Neural crest cell (in vitro differentiated cells): ENCODE data around the gene RNF212. TPM values are rescaled to one million over a fixed set of nuclear protein-coding genes. Genes with fewer than 3 reads are reported as not detected.

Experiments used
- DNase-seq: peaks from one replicate; pipeline ENCODE4 v3.0.0; 2021; ENCODE audit warnings: low read depth, mixed read lengths, low spot score
- H3K27ac Mint-ChIP-seq: one replicate; pipeline ENCODE4 v1.8.0; 2021; ENCODE audit warnings: mild to moderate bottlenecking, mixed read lengths; ENCODE audit not compliant: unreplicated experiment
- H3K27me3 Mint-ChIP-seq: 2 replicates; pipeline ENCODE4 v1.8.0; 2021; ENCODE audit warnings: low read depth, mild to moderate bottlenecking, mixed read lengths
- H3K36me3 Mint-ChIP-seq: 2 replicates; pipeline ENCODE4 v1.8.0; 2021; ENCODE audit warnings: low read depth, mild to moderate bottlenecking, mixed read lengths
- H3K4me1 Mint-ChIP-seq: 2 replicates; pipeline ENCODE4 v1.8.0; 2021; ENCODE audit warnings: mixed read lengths
- H3K4me3 Mint-ChIP-seq: one replicate; pipeline ENCODE4 v1.8.0; 2021; ENCODE audit warnings: mild to moderate bottlenecking, mixed read lengths
- H3K9me3 Mint-ChIP-seq: 2 replicates; pipeline ENCODE4 v1.8.0; 2021; ENCODE audit warnings: mixed read lengths
- total RNA-seq: library from RNA; stranded (reverse); gene quantifications from 2 replicates; pipeline ENCODE4 v1.2.1, GENCODE V29; 2021
- TF ChIP-seq, protein P1 (sequence below): fragments of 200-600 bp; sonication (generic); conservative IDR thresholded peaks from 2 replicates; pipeline ENCODE4 v1.5.0; 2021; ENCODE audit warnings: antibody characterized with exemption, mild to moderate bottlenecking

The RNF212 gene
- total RNA-seq, 1 donor from 2014 or later: 2.7 TPM

DNA sequence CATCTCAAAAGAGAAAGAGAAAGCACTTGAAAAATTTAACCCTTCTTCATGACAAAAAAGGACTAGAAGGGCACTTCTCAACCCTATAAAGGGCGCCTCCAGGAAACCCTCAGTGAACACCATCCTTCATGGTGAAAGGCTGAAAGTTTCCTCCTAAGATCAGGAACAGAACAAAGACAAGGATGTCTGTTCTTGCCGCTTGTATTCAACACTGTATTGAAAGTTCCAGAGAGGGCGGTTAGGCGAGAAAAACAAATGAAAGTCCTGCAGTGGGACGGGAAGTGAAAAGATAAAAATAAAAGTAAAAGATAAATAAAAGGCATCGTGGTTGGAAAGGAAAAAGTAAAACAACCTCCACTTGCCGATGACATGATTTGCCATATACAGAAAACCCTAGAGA is 50.9 kb downstream of the RNF212 start:
- Mint-ChIP-seq H3K27me3 (peaks cover 14% of the 10 kb centered on the region), H3K36me3 (no peaks in the 10 kb centered on the region), H3K27ac (no peak overlapping the region)

DNA sequence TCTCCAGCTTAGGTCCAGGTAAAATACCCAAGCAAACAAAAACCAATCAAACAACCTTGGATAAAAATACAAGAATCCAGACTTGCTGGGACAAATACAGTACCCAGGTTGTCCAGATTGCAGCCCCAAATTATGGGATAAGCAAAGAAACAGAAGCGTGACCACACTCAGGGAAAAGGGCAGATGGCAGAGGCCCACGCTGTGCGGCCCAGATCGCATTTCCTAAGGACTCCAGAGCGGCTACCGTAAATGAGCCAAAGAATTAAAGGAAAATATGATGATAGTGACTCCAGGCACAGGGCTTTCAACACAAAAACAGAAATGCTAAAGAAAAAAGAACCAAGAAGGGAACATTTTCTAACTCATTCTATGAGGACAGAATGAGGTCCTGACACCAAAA is 51.6 kb downstream of the RNF212 start:
- peaks cover 16% of the 10 kb centered on the region for H3K27me3 Mint-ChIP-seq
- no peak overlapping the region for H3K4me3 Mint-ChIP-seq
- DNase-seq: no peak
- H3K36me3 Mint-ChIP-seq: no peaks in the 10 kb centered on the region
- peaks cover 23% of the 10 kb centered on the region for H3K4me1 Mint-ChIP-seq
- TF ChIP-seq, protein P1, sequence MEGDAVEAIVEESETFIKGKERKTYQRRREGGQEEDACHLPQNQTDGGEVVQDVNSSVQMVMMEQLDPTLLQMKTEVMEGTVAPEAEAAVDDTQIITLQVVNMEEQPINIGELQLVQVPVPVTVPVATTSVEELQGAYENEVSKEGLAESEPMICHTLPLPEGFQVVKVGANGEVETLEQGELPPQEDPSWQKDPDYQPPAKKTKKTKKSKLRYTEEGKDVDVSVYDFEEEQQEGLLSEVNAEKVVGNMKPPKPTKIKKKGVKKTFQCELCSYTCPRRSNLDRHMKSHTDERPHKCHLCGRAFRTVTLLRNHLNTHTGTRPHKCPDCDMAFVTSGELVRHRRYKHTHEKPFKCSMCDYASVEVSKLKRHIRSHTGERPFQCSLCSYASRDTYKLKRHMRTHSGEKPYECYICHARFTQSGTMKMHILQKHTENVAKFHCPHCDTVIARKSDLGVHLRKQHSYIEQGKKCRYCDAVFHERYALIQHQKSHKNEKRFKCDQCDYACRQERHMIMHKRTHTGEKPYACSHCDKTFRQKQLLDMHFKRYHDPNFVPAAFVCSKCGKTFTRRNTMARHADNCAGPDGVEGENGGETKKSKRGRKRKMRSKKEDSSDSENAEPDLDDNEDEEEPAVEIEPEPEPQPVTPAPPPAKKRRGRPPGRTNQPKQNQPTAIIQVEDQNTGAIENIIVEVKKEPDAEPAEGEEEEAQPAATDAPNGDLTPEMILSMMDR: no peak
- no peak overlapping the region for H3K27ac Mint-ChIP-seq
- no peaks in the 10 kb centered on the region for H3K9me3 Mint-ChIP-seq

More for the DNA sequence above, 50.9 kb downstream of the RNF212 start:
- Mint-ChIP-seq H3K4me3 (no peak overlapping the region), H3K4me1 (peaks cover 23% of the 10 kb centered on the region), H3K9me3 (no peaks in the 10 kb centered on the region)
- no peak for DNase-seq
- TF ChIP-seq, protein P1: no peak

DNA sequence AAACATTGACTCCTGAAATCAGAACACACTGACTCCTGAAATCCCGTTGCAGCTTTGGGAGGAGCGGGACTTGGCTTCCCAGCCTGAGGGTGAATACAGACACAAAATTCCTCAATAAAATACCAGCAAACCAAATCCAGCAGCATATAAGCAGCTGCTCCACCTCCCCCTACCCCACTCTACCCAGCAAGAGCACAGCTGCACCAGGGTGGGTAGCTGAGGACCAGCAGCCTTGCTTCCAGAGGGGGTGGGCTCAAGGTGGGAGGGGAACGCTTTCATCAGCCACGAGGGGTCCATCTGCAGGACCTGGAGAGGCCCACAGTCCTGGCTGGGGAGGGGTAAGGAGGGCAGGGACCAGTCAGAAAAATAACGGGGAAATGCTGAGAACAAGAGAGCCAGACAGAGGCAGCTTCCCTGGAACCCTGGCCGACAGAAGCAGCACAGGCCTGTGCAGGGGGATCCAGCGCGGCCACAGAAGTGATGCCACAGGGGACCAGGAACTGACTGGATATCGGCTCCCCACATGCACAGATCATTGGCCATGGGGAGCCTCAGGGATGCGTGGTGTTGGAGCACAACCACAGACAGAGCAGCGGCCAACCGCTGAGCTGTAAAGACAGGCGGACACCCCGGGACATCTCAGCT is 52.2 kb downstream of the RNF212 start:
- peaks cover 22% of the 10 kb centered on the region for H3K27me3 Mint-ChIP-seq
- H3K9me3 Mint-ChIP-seq: no peaks in the 10 kb centered on the region
- TF ChIP-seq, protein P1: no peak
- no peak overlapping the region for H3K4me3 Mint-ChIP-seq
- DNase-seq: no peak
- H3K4me1 Mint-ChIP-seq: peaks cover 25% of the 10 kb centered on the region
- no peaks in the 10 kb centered on the region for H3K36me3 Mint-ChIP-seq
- no peak overlapping the region for H3K27ac Mint-ChIP-seq

DNA sequence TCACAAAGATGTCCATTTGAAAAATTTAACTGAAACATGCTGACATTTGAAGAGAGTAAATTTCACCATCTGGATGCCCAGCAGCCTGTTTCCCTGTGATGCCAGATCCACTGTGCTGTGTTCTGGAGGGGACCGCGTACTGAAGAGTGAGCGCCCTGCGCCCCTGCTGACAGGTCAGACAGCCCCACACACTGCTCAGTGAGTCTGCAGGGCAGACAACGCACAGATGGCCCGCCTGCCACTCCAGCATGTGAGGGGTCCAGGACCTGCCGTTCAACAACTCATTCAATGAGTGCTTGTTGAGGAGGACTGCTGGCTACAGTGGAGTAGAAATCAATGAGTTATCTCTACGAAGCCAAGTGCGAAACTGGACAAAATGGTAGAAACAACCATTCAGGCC is 52.7 kb downstream of the RNF212 start:
- Mint-ChIP-seq H3K27ac (no peak overlapping the region), H3K36me3 (no peaks in the 10 kb centered on the region), H3K4me1 (peaks cover 28% of the 10 kb centered on the region), H3K27me3 (peaks cover 28% of the 10 kb centered on the region), H3K4me3 (no peak overlapping the region), H3K9me3 (no peaks in the 10 kb centered on the region)
- DNase-seq: no peak
- TF ChIP-seq, protein P1: no peak

DNA sequence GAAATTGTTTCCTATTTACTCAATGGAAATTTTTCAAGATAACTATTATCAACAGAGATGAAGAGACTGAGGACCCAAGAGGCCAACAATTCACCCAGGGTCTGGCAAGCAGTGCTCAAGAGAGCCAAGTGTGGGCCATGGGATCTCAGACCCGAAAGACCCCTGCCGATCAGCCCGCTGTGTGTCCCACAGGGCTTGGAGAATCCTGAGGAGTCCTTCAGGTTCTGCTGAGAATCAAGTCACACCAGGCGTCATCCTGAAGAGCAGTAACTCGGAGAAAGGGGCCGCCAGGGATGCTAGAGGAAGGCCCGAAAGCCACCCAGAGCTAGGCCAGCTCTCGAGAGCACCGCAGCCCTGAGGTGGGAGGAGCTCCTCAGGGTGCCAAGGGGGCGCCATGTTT is 53.2 kb downstream of the RNF212 start:
- H3K4me3 Mint-ChIP-seq: no peak overlapping the region
- TF ChIP-seq, protein P1: no peak
- H3K36me3 Mint-ChIP-seq: no peaks in the 10 kb centered on the region
- peaks cover 28% of the 10 kb centered on the region for H3K4me1 Mint-ChIP-seq
- no peaks in the 10 kb centered on the region for H3K9me3 Mint-ChIP-seq
- DNase-seq: no peak
- H3K27ac Mint-ChIP-seq: no peak overlapping the region
- peaks cover 33% of the 10 kb centered on the region for H3K27me3 Mint-ChIP-seq
